Chondrocyte (in vitro differentiated cells): Measurements from ENCODE around the gene HEBP1. TPM values are rescaled to one million over a fixed set of nuclear protein-coding genes. Genes with fewer than 3 reads are reported as not detected.

Experiments
- DNase-seq: peaks from one replicate; pipeline ENCODE4 v3.0.0; 2021; ENCODE audit warnings: mixed read lengths, low spot score
- H3K27ac Mint-ChIP-seq: one replicate; pipeline ENCODE4 v1.8.0; 2021; ENCODE audit warnings: mild to moderate bottlenecking, moderate library complexity, mixed read lengths; ENCODE audit not compliant: unreplicated experiment
- H3K27me3 Mint-ChIP-seq: 2 replicates; pipeline ENCODE4 v1.8.0; 2021; ENCODE audit warnings: low read depth, mixed read lengths
- H3K36me3 Mint-ChIP-seq: 2 replicates; pipeline ENCODE4 v1.8.0; 2021; ENCODE audit warnings: low read depth, mixed read lengths
- H3K4me1 Mint-ChIP-seq: 2 replicates; pipeline ENCODE4 v1.8.0; 2021; ENCODE audit warnings: low read depth, mild to moderate bottlenecking, mixed read lengths
- H3K4me3 Mint-ChIP-seq: one replicate; pipeline ENCODE4 v1.8.0; 2021; ENCODE audit warnings: mild to moderate bottlenecking, moderate library complexity, mixed read lengths; ENCODE audit not compliant: unreplicated experiment
- H3K9me3 Mint-ChIP-seq: 2 replicates; pipeline ENCODE4 v1.8.0; 2021; ENCODE audit warnings: low read depth, mixed read lengths
- total RNA-seq: library from RNA; stranded (reverse); gene quantifications from 3 replicates; pipeline ENCODE4 v1.2.1, GENCODE V29; 2021
- TF ChIP-seq, protein P1 (sequence below): fragments of 200-600 bp; sonication (generic); IDR thresholded peaks from 2 replicates; pipeline ENCODE4 v1.5.0; 2021; ENCODE audit warnings: antibody characterized with exemption, mild to moderate bottlenecking, moderate library complexity

The HEBP1 gene
- total RNA-seq, 1 donor from 2014 or later = 50.7 TPM

DNA sequence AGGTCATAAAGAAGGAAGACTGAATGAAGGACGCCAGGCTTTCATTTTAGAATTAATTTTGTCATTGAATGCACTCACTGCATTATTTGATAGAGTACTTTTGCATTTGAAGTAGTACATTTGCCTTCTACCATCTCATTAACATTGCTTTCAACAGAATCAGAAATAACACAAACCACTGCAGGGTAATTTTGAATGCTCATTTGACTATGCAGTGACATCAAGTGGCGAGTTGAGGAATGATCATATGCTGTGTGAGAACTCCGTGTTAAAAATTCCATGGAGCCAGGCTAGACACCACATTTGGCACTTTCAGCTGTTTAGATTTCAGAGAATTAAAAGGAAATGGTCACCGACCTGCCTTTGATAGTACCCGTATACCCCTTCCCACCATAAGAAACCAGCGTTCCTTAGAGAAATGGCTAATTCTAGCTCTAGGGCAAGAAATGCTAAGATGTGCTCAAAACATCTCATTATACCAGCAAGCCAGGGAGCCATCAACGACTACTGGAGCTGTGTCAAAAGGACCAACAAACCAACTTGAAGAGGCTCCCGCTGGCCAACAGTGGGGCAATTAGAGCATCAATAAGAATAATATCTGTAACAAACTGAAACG, 16.5 kb downstream of the HEBP1 start:
- peak overlapping the region; percentile 32 for H3K27ac Mint-ChIP-seq
- H3K9me3 Mint-ChIP-seq = no peaks in the 10 kb centered on the region
- H3K4me3 Mint-ChIP-seq = no peak overlapping the region
- peaks cover 6% of the 10 kb centered on the region for H3K4me1 Mint-ChIP-seq
- peaks cover 12% of the 10 kb centered on the region for H3K36me3 Mint-ChIP-seq
- TF ChIP-seq, protein P1, sequence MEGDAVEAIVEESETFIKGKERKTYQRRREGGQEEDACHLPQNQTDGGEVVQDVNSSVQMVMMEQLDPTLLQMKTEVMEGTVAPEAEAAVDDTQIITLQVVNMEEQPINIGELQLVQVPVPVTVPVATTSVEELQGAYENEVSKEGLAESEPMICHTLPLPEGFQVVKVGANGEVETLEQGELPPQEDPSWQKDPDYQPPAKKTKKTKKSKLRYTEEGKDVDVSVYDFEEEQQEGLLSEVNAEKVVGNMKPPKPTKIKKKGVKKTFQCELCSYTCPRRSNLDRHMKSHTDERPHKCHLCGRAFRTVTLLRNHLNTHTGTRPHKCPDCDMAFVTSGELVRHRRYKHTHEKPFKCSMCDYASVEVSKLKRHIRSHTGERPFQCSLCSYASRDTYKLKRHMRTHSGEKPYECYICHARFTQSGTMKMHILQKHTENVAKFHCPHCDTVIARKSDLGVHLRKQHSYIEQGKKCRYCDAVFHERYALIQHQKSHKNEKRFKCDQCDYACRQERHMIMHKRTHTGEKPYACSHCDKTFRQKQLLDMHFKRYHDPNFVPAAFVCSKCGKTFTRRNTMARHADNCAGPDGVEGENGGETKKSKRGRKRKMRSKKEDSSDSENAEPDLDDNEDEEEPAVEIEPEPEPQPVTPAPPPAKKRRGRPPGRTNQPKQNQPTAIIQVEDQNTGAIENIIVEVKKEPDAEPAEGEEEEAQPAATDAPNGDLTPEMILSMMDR = peak; percentile 87
- DNase-seq = no peak
- no peaks in the 10 kb centered on the region for H3K27me3 Mint-ChIP-seq

DNA sequence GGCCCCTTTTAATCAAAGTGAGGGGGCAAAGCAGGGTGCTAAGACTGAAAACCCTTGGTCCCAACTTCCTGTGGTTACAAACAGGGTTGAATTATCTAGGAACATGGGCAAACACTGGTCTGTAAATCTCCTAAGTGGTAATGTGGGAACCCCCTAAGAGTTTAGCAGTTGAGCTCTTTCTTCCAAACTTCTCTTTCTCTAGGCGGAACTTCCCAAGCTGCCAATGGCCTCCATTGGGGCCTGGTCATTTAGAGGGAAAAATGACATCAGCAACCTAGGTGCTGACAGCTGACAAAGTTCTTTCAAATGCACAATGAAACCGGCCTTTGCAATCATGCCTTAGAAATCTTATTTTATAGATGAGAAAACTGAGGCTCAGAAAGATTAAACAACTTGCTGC, 17.7 kb downstream of the HEBP1 start:
- H3K36me3 Mint-ChIP-seq = peaks cover 13% of the 10 kb centered on the region
- no peak overlapping the region for H3K4me3 Mint-ChIP-seq
- H3K4me1 Mint-ChIP-seq = peaks cover 11% of the 10 kb centered on the region
- H3K9me3 Mint-ChIP-seq = no peaks in the 10 kb centered on the region
- TF ChIP-seq, protein P1 = no peak
- H3K27me3 Mint-ChIP-seq = no peaks in the 10 kb centered on the region
- no peak overlapping the region for H3K27ac Mint-ChIP-seq
- DNase-seq = no peak

DNA sequence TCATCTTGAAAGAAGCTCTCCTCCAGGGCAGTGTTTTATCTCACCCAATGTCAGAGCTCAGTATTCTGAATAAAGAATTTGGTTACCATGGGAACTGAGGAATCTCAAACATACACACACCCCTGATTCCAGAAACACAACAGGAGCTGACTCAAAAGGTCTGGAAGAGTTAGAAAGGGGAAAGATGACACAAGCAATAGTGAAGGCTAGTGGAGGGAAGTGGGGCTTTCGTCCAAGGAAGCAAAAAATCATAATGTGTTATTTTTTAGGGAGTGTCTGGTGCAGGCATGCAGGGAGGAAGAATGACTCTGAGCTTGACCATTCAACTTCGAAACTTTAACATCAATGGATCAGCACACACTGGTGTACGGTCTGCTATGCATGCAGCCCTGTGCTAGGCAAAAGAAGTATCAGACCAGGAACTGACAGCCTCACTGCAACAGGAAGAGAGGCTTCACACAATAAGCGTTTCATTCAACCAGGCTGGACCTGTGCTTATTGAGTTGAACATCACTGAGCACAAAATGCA, 20.3 kb downstream of the HEBP1 start:
- H3K4me1 Mint-ChIP-seq = peaks cover 33% of the 10 kb centered on the region
- H3K4me3 Mint-ChIP-seq = no peak overlapping the region
- H3K9me3 Mint-ChIP-seq = no peaks in the 10 kb centered on the region
- DNase-seq = no peak
- H3K27ac Mint-ChIP-seq = no peak overlapping the region
- H3K27me3 Mint-ChIP-seq = no peaks in the 10 kb centered on the region
- peaks cover 15% of the 10 kb centered on the region for H3K36me3 Mint-ChIP-seq
- TF ChIP-seq, protein P1 = no peak

DNA sequence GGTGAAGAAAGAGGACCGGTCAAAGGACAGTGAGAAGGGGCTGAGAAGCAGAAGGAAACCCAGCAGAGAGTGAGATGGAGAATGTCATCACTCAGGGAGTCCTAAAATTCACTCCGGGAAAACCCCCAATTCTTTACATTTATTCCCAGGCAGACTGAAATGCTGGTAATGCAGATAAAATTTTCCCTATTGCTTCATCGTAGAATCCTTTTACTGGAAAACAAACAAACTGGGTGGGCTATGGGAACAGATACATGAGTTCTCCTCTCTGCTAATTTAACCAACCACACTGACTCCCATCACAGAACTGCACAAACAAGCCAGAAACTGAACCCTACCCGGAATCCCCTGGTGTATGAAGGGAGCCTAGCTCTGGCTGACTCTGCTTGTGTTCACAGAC, 20.9 kb downstream of the HEBP1 start:
- H3K4me1 Mint-ChIP-seq = peaks cover 33% of the 10 kb centered on the region
- TF ChIP-seq, protein P1 = no peak
- peaks cover 19% of the 10 kb centered on the region for H3K36me3 Mint-ChIP-seq
- DNase-seq = no peak
- H3K27ac Mint-ChIP-seq = no peak overlapping the region
- H3K4me3 Mint-ChIP-seq = no peak overlapping the region
- H3K9me3 Mint-ChIP-seq = no peaks in the 10 kb centered on the region
- H3K27me3 Mint-ChIP-seq = no peaks in the 10 kb centered on the region

DNA sequence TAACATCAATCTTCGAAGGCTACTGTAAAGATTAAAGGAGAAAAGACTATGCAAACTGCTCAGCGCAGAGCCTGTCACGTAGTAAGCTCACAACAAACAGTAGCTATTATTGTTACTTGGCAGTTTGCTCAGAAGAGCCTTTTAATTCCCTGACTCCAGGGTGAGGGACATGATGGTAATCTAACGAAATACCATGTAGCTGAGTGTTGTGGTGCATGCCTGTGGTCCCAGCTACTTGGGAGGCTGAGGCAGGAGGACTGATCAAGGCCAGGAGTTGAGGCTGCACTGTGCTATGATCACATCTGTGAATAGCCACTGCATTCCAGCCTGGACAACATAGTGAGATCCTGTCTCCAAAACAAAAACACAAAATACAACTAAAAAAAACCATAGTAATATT, 22.8 kb downstream of the HEBP1 start:
- Mint-ChIP-seq H3K4me3 (no peak overlapping the region), H3K9me3 (peaks cover 11% of the 10 kb centered on the region), H3K27ac (no peak overlapping the region), H3K4me1 (peaks cover 27% of the 10 kb centered on the region), H3K27me3 (no peaks in the 10 kb centered on the region), H3K36me3 (peaks cover 30% of the 10 kb centered on the region)
- DNase-seq = no peak
- TF ChIP-seq, protein P1 = no peak
